Effector memory CD8-positive, alpha-beta T cell (primary cell): Measurements from ENCODE around the gene DNMT1.

Experiments used
- ATAC-seq: fragments of 150-1000 bp; cut with Tn5 transposase; replicated peaks from 2 replicates; pipeline ENCODE4 v1.10.0; 2021; ENCODE audit warnings: mild to moderate bottlenecking, moderate library complexity
- DNase-seq, 3 experiments: peaks; one replicate each; pipeline ENCODE4 v3.0.0; 2021
- H3K27ac Mint-ChIP-seq, 2 donors: one replicate each; pipeline ENCODE4 v1.8.0; 2022; ENCODE audit warnings: mild to moderate bottlenecking in 2 of 2, mixed read lengths in 2 of 2, moderate library complexity in 2 of 2
- H3K27me3 Mint-ChIP-seq, 2 donors: one replicate each; pipeline ENCODE4 v1.8.0; 2022; ENCODE audit warnings: mixed read lengths in 2 of 2
- H3K36me3 Mint-ChIP-seq: one replicate; pipeline ENCODE4 v1.8.0; 2022; ENCODE audit warnings: mild to moderate bottlenecking, moderate library complexity, mixed read lengths; ENCODE audit not compliant: insufficient read depth
- H3K4me1 Mint-ChIP-seq, 2 donors: one replicate each; pipeline ENCODE4 v1.8.0; 2022; ENCODE audit warnings: low read depth in 2 of 2, mixed read lengths in 2 of 2
- H3K4me3 Mint-ChIP-seq, 2 donors: one replicate each; pipeline ENCODE4 v1.8.0; 2022; ENCODE audit warnings: mild to moderate bottlenecking in 2 of 2, mixed read lengths in 2 of 2, moderate library complexity in 2 of 2
- H3K9me3 Mint-ChIP-seq, 2 donors: one replicate each; pipeline ENCODE4 v1.8.0; 2022; ENCODE audit warnings: mixed read lengths in 2 of 2

DNMT1 gene

GRCh38 chr19:10110076-10110971, 84.4 kb downstream of the DNMT1 start:
- no peak for ATAC-seq
- peak overlapping the region; percentile 93 to 94 for H3K27ac Mint-ChIP-seq
- H3K36me3 Mint-ChIP-seq = peaks cover 99% of the 10 kb centered on the region
- DNase-seq = no peak
- no peaks in the 10 kb centered on the region for H3K27me3 Mint-ChIP-seq
- no peaks in the 10 kb centered on the region for H3K9me3 Mint-ChIP-seq
- H3K4me1 Mint-ChIP-seq = peaks cover 61 to 63% of the 10 kb centered on the region in 2 donors
- peak overlapping the region; percentile 60 to 71 for H3K4me3 Mint-ChIP-seq

DNA sequence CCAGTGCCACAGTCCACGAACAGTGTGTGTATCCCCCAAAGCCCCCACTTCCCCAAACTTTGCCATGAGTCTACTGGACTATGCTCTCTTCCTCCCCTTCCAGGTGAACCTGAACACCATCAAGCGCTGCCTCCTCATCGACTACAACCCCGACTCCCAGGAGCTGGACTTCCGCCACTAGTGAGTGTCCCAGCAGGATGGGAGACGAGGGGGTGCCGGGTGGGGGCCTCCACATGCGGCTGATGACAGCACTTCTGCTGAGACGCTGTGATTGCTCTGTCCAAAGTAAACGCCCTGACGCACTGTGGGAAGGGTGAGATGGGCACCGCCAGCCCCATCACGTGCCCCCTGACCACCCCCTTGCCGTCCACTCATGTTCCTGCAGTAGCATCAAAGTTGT, 85.2 kb downstream of the DNMT1 start:
- Mint-ChIP-seq H3K9me3 (no peaks in the 10 kb centered on the region), H3K27me3 (no peaks in the 10 kb centered on the region), H3K4me3 (peak overlapping the region in 1 of 2 donors; percentile 19), H3K27ac (peak overlapping the region; percentile 93 to 94), H3K4me1 (peaks cover 65 to 66% of the 10 kb centered on the region in 2 donors), H3K36me3 (peaks cover 99% of the 10 kb centered on the region)
- DNase-seq (no peak), ATAC-seq (no peak)

- peaks cover 88% of the 10 kb centered on the region for H3K36me3 Mint-ChIP-seq
- no peaks in the 10 kb centered on the region for H3K9me3 Mint-ChIP-seq
- peaks cover 59 to 65% of the 10 kb centered on the region in 2 donors for H3K4me1 Mint-ChIP-seq
- DNase-seq = no peak
- H3K27ac Mint-ChIP-seq = peak overlapping the region; percentile 100
- no peak for ATAC-seq
- H3K4me3 Mint-ChIP-seq = peak overlapping the region; percentile 72 to 88
- no peaks in the 10 kb centered on the region for H3K27me3 Mint-ChIP-seq
Observed at GRCh38 chr19:10107817-10108367, 86.9 kb downstream of the DNMT1 start.

DNA sequence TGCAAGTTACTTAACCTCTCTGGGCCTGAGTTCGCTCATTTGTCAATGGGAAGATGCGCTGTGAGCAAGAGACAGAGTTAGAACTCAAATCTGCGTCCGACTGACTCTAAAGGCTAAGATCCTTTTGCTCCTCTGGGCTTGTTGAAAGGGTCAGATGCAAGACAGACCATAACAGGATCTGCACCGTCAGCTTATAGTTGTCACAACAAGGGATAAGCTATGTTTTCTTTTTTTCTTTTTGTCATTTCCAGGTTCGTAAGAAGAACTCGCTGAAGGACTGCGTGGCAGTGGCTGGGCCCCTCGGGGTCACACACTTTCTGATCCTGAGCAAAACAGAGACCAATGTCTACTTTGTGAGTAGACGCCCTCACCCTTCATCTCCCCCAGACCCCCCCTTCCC, 87.5 kb downstream of the DNMT1 start:
- peaks cover 59 to 65% of the 10 kb centered on the region in 2 donors for H3K4me1 Mint-ChIP-seq
- ATAC-seq (no peak), DNase-seq (no peak)
- H3K36me3 Mint-ChIP-seq = peaks cover 88% of the 10 kb centered on the region
- no peaks in the 10 kb centered on the region for H3K9me3 Mint-ChIP-seq
- no peaks in the 10 kb centered on the region for H3K27me3 Mint-ChIP-seq
- H3K27ac Mint-ChIP-seq = peak overlapping the region; percentile 100
- H3K4me3 Mint-ChIP-seq = peak overlapping the region; percentile 72 to 88

- H3K36me3 Mint-ChIP-seq = peaks cover 85% of the 10 kb centered on the region
- H3K4me1 Mint-ChIP-seq = peaks cover 55 to 63% of the 10 kb centered on the region in 2 donors
- DNase-seq = peak; percentile 96 to 99 (median 97)
- no peaks in the 10 kb centered on the region for H3K27me3 Mint-ChIP-seq
- peak within 1 kb of the TSS; percentile 72 to 88 for H3K4me3 Mint-ChIP-seq
- no peaks in the 10 kb centered on the region for H3K9me3 Mint-ChIP-seq
- peak; percentile 53 for ATAC-seq
- H3K27ac Mint-ChIP-seq = peak within 1 kb of the TSS; percentile 100
Observed at GRCh38 chr19:10106100-10106936, 88.4 kb downstream of the DNMT1 start, which contains the start of gene PPAN. Gene PPAN (plus strand): TSS chr19:10106362. CDS start chr19:10106395, 33 bp downstream.

GRCh38 chr19:10105509-10106099, 89.1 kb downstream of the DNMT1 start:
- Mint-ChIP-seq H3K9me3 (no peaks in the 10 kb centered on the region), H3K4me3 (peak overlapping the region; percentile 72 to 88), H3K4me1 (peaks cover 51 to 59% of the 10 kb centered on the region in 2 donors), H3K27me3 (no peaks in the 10 kb centered on the region), H3K27ac (peak overlapping the region; percentile 100), H3K36me3 (peaks cover 80% of the 10 kb centered on the region)
- DNase-seq (peak in 2 of 3 experiments; percentile 47 to 48), ATAC-seq (peak; percentile 2)

DNA sequence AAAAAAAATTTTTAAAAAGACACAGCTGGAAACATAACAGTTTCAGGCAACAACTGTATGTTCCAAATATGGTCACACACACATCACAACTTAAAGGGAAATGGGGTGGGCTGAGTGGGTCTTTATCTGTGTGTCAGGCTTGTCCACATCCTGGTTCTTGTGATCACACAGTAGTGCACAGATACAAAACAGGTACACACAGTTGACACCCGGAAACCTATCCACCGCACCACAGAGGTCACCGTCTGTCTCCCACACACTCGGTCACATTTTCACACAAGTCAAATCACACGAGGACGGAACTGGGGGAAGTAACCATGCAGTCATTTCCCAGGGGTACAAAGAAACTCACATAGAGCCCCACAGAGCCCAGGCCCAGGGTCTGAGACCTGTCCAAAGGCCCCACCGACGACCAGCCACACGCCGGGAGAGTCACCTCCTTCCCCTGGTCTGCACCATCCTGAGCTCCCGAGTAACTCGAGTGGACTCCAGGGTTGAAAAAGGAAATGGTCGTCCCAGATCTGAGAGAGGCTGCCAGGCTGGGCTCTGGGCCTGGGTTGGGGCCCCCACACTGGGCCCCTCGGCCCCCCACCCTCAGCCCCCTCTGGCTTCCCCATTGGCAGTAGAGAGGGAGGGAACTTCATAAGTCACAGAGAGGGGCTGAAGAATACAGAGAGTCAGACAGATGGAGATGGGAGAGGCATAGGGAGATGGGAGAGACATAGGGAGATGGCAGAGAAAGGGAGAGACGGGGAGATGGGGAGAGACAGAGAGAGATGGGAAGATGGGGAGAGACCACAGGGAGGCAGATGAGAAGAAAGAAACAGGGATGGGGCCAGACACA, 89.9 kb downstream of the DNMT1 start:
- H3K4me3 Mint-ChIP-seq = peak overlapping the region; percentile 72 to 88
- H3K27ac Mint-ChIP-seq = peak overlapping the region; percentile 100
- DNase-seq (peak; percentile 80 to 83 (median 82)), ATAC-seq (peak; percentile 74)
- H3K36me3 Mint-ChIP-seq = peaks cover 78% of the 10 kb centered on the region
- no peaks in the 10 kb centered on the region for H3K9me3 Mint-ChIP-seq
- peaks cover 49 to 56% of the 10 kb centered on the region in 2 donors for H3K4me1 Mint-ChIP-seq
- H3K27me3 Mint-ChIP-seq = no peaks in the 10 kb centered on the region

- H3K36me3 Mint-ChIP-seq = peaks cover 70% of the 10 kb centered on the region
- peak overlapping the region; percentile 100 for H3K27ac Mint-ChIP-seq
- H3K9me3 Mint-ChIP-seq = no peaks in the 10 kb centered on the region
- no peaks in the 10 kb centered on the region for H3K27me3 Mint-ChIP-seq
- DNase-seq = no peak
- peaks cover 49 to 57% of the 10 kb centered on the region in 2 donors for H3K4me1 Mint-ChIP-seq
- ATAC-seq = no peak
- peak overlapping the region; percentile 5 to 88 for H3K4me3 Mint-ChIP-seq
Observed at GRCh38 chr19:10104130-10104513, 90.6 kb downstream of the DNMT1 start.

DNA sequence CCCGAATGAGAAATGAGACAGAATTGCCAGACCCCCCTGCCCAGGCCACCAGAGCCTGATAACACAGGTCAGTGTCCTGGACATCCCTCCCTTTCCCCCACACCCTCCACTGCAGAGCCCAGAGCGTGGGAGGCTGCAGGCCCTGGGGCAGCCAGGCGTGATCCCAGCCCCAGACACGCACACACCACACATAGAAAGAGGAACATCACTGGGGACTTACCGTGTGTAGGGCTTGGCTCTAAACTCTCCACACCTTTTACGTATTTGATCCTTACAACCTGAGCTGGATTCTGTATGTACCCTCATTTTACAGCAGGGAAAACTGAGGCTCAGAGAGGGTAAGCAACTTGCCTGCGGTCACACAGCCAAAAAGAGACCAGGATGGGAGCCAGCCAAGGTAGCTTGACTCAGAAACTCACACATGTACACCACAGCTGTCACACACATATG, 91.9 kb downstream of the DNMT1 start:
- H3K27me3 Mint-ChIP-seq = no peaks in the 10 kb centered on the region
- H3K27ac Mint-ChIP-seq = peak overlapping the region; percentile 100
- DNase-seq = no peak
- no peak for ATAC-seq
- no peaks in the 10 kb centered on the region for H3K9me3 Mint-ChIP-seq
- peaks cover 56 to 63% of the 10 kb centered on the region in 2 donors for H3K4me1 Mint-ChIP-seq
- peak overlapping the region; percentile 66 to 85 for H3K4me3 Mint-ChIP-seq
- peaks cover 57% of the 10 kb centered on the region for H3K36me3 Mint-ChIP-seq

- H3K4me1 Mint-ChIP-seq = peaks cover 39 to 43% of the 10 kb centered on the region in 2 donors
- no peaks in the 10 kb centered on the region for H3K9me3 Mint-ChIP-seq
- no peaks in the 10 kb centered on the region for H3K27me3 Mint-ChIP-seq
- peak overlapping the region; percentile 100 for H3K27ac Mint-ChIP-seq
- ATAC-seq (no peak), DNase-seq (no peak)
- peak overlapping the region; percentile 26 to 66 for H3K4me3 Mint-ChIP-seq
- H3K36me3 Mint-ChIP-seq = peaks cover 52% of the 10 kb centered on the region
Observed at GRCh38 chr19:10100163-10100785, 94.5 kb downstream of the DNMT1 start.

- DNase-seq (no peak), ATAC-seq (no peak)
- peaks cover 32% of the 10 kb centered on the region for H3K36me3 Mint-ChIP-seq
- peak overlapping the region; percentile 59 to 63 for H3K4me3 Mint-ChIP-seq
- H3K27me3 Mint-ChIP-seq = no peaks in the 10 kb centered on the region
- no peaks in the 10 kb centered on the region for H3K9me3 Mint-ChIP-seq
- peak overlapping the region in 1 of 2 donors; percentile 78 for H3K27ac Mint-ChIP-seq
- peaks cover 22 to 24% of the 10 kb centered on the region in 2 donors for H3K4me1 Mint-ChIP-seq
Observed at GRCh38 chr19:10096615-10096963, 98.2 kb downstream of the DNMT1 start.
